CD14-positive monocyte (primary cell): ENCODE results near the gene KIF24. TPM values are rescaled to one million over a fixed set of nuclear protein-coding genes. Genes with fewer than 3 reads are reported as not detected.

Source experiments
- DNase-seq, 3 donors: peaks; one replicate each; pipeline ENCODE4 v3.0.0-alpha.2; 2011 to 2022
- H2AFZ ChIP-seq: 2 replicates; pipeline ENCODE4 v1.6.0; 2012; ENCODE audit warnings: mild to moderate bottlenecking, low read depth, low read length, inconsistent platforms; ENCODE audit not compliant: insufficient read depth, poor library complexity, severe bottlenecking
- H3K27ac ChIP-seq, 2 donors: 1 replicate in 1 of 2; 2 replicates in 1 of 2; pipeline ENCODE4 v1.5.1; 2012 to 2013; ENCODE audit warnings: low read length in 2 of 2, control low read depth in 1 of 2, inconsistent platforms in 1 of 2, low read depth in 1 of 2, mild to moderate bottlenecking in 1 of 2
- H3K27me3 ChIP-seq, 2 donors: one replicate each; pipeline versions ENCODE4 v1.6.0 to v1.6.1; 2011 to 2013; ENCODE audit warnings: low read length in 2 of 2; ENCODE audit not compliant: control insufficient read depth in 2 of 2, insufficient read depth in 2 of 2
- H3K36me3 ChIP-seq, 2 donors: replicated peaks in 1 of 2; 1 replicate in 1 of 2; 2 replicates in 1 of 2; pipeline versions ENCODE4 v1.5.1 to v1.6.1; 2012 to 2013; ENCODE audit warnings: low read length in 2 of 2, control low read depth in 1 of 2, inconsistent platforms in 1 of 2, mild to moderate bottlenecking in 1 of 2; ENCODE audit not compliant: insufficient read depth in 2 of 2, control insufficient read depth in 1 of 2
- H3K4me1 ChIP-seq, 2 donors: 1 replicate in 1 of 2; 2 replicates in 1 of 2; pipeline versions ENCODE4 v1.5.1 to v1.6.1; 2012 to 2013; ENCODE audit warnings: low read length in 2 of 2, control low read depth in 1 of 2, inconsistent platforms in 1 of 2, mild to moderate bottlenecking in 1 of 2, moderate library complexity in 1 of 2; ENCODE audit not compliant: insufficient read depth in 2 of 2, control insufficient read depth in 1 of 2
- H3K4me2 ChIP-seq: replicated peaks from 2 replicates; pipeline ENCODE3; 2012; ENCODE audit warnings: low read length, moderate library complexity, mild to moderate bottlenecking; ENCODE audit not compliant: poor library complexity, severe bottlenecking; ENCODE audit errors: extremely low read depth
- H3K4me3 ChIP-seq, 3 experiments: fragments of 200-600 bp in 1 of 3; sonication (generic) in 1 of 3; replicated peaks in 1 of 3; 1 replicate in 2 of 3; 2 replicates in 1 of 3; pipeline ENCODE4 v1.5.1; 2011 to 2013; ENCODE audit warnings: low read length in 3 of 3, mild to moderate bottlenecking in 3 of 3, control low read depth in 2 of 3, low read depth in 2 of 3, inconsistent platforms in 1 of 3, moderate library complexity in 1 of 3
- H3K79me2 ChIP-seq: 2 replicates; pipeline ENCODE4 v1.6.0; 2012; ENCODE audit warnings: mild to moderate bottlenecking, control low read depth, inconsistent platforms, low read length, moderate library complexity; ENCODE audit not compliant: insufficient read depth
- H3K9ac ChIP-seq: 2 replicates; pipeline ENCODE4 v1.6.0; 2017; ENCODE audit warnings: low read length, mild to moderate bottlenecking; ENCODE audit not compliant: insufficient read depth, poor library complexity, severe bottlenecking
- H3K9me3 ChIP-seq, 2 donors: replicated peaks in 1 of 2; 1 replicate in 1 of 2; 2 replicates in 1 of 2; pipeline versions ENCODE4 v1.5.1 to v1.6.1; 2012 to 2013; ENCODE audit warnings: low read length in 2 of 2, control low read depth in 1 of 2; ENCODE audit not compliant: control insufficient read depth in 1 of 2, insufficient read depth in 1 of 2
- H4K20me1 ChIP-seq: 2 replicates; pipeline ENCODE4 v1.6.0; 2012; ENCODE audit warnings: mild to moderate bottlenecking, low read length, control low read depth, moderate library complexity; ENCODE audit not compliant: insufficient read depth
- H3K27ac Mint-ChIP-seq, 7 donors: one replicate each; pipeline ENCODE4 v1.8.0; 2020; ENCODE audit warnings: mild to moderate bottlenecking in 7 of 7, mixed read lengths in 7 of 7, moderate library complexity in 6 of 7, inconsistent platforms in 2 of 7
- H3K27me3 Mint-ChIP-seq, 3 donors: one replicate each; pipeline ENCODE4 v1.8.0; 2021 to 2022; ENCODE audit warnings: low read depth in 3 of 3, mild to moderate bottlenecking in 3 of 3, mixed read lengths in 3 of 3, moderate library complexity in 3 of 3, inconsistent platforms in 1 of 3
- H3K36me3 Mint-ChIP-seq, 2 donors: one replicate each; pipeline ENCODE4 v1.8.0; 2020; ENCODE audit warnings: mixed read lengths in 2 of 2, inconsistent platforms in 1 of 2, mild to moderate bottlenecking in 1 of 2
- H3K4me1 Mint-ChIP-seq: one replicate; pipeline ENCODE4 v1.8.0; 2020; ENCODE audit warnings: mild to moderate bottlenecking, mixed read lengths
- H3K4me3 Mint-ChIP-seq, 2 donors: one replicate each; pipeline ENCODE4 v1.8.0; 2020; ENCODE audit warnings: mild to moderate bottlenecking in 2 of 2, mixed read lengths in 2 of 2, moderate library complexity in 1 of 2
- H3K9me3 Mint-ChIP-seq, 7 donors: one replicate each; pipeline ENCODE4 v1.8.0; 2020 to 2022; ENCODE audit warnings: mixed read lengths in 7 of 7, mild to moderate bottlenecking in 6 of 7, moderate library complexity in 6 of 7, inconsistent platforms in 2 of 7
- CTCF ChIP-seq: fragments of 200-600 bp; IDR thresholded peaks from one replicate; pipeline ENCODE4 v1.8.0; 2022; ENCODE audit warnings: antibody characterized with exemption, mild to moderate bottlenecking
- WGBS: methylation state at CpG from one replicate; pipeline ENCODE4 v1.1.5; 2013; ENCODE audit warnings: missing lambda C conversion rate; ENCODE audit not compliant: insufficient coverage; 5-methylcytosine and 5-hydroxymethylcytosine counted together
- intact Hi-C, 2 donors: fragments of 100-400 bp; cut with micrococcal nuclease; formaldehyde crosslinking; loops; one replicate each; pipeline versions ENCODE4 v1.15.0 to v1.15.1; 2023
- polyA plus RNA-seq, 3 donors: library from polyadenylated mRNA; depleted of rRNA in 1 of 3; unstranded in 2 of 3; stranded (reverse) in 1 of 3; fragments of 300-500 nt in 2 of 3; fragments of >200 nt in 1 of 3; fragmentation: Illumina TruSeq in 2 of 3; gene quantifications; 1 replicate in 2 of 3; 2 replicates in 1 of 3; pipeline ENCODE4 v1.2.3, GENCODE V29; 2012 to 2021

Gene KIF24
- polyA plus RNA-seq, 3 donors = 0.13 to 0.31 TPM; not detected in 1

GRCh38 chr9:34376596-34377403 lies 47.7 kb upstream of the KIF24 start, which contains the start of gene MYORG:
MYORG (minus strand) TSS chr9:34376898; CDS start chr9:34372943, 3,955 bp downstream.
- H3K27ac Mint-ChIP-seq = peak within 1 kb of the TSS in 6 of 7 donors; percentile 54 to 80 (median 71)
- TF ChIP-seq CTCF = no peak
- under 1% methylated on average over 50 of the region's 54 CpGs for WGBS
- peak; percentile 59 to 71 (median 67) for DNase-seq
- Histone ChIP-seq H3K36me3 (no peaks in the 10 kb centered on the region), H3K79me2 (no peaks in the 10 kb centered on the region), H3K9ac (peak within 1 kb of the TSS; percentile 61), H3K27ac (no peak within 1 kb of the TSS), H3K4me2 (peak within 1 kb of the TSS; percentile 92), H3K4me1 (peaks cover 35 to 45% of the 10 kb centered on the region in 2 donors), H3K4me3 (peak within 1 kb of the TSS; percentile 56 to 90 (median 74)), H3K27me3 (peaks cover 0 to 22% of the 10 kb centered on the region in 2 donors), H4K20me1 (no peaks in the 10 kb centered on the region), H2AFZ (peak within 1 kb of the TSS; percentile 87), H3K9me3 (peaks cover 4 to 6% of the 10 kb centered on the region in 2 donors)
- intact Hi-C loops = loop anchor here (5.0 kb wide), 3 partner anchors 44 to 146 kb away; partner anchors contain the start of genes DNAI1 (in 1 of the 2), ENHO (in 1 of the 2) and FAM219A (in 1 of the 2)
- H3K27me3 Mint-ChIP-seq = peaks cover 27 to 46% (median 30%) of the 10 kb centered on the region in 3 donors
- H3K4me1 Mint-ChIP-seq = peaks cover 39% of the 10 kb centered on the region
- peak within 1 kb of the TSS; percentile 89 to 94 for H3K4me3 Mint-ChIP-seq
- peaks cover 2 to 8% (median 6%) of the 10 kb centered on the region in 7 donors for H3K9me3 Mint-ChIP-seq
- peaks cover 0 to 6% of the 10 kb centered on the region in 2 donors for H3K36me3 Mint-ChIP-seq

DNA sequence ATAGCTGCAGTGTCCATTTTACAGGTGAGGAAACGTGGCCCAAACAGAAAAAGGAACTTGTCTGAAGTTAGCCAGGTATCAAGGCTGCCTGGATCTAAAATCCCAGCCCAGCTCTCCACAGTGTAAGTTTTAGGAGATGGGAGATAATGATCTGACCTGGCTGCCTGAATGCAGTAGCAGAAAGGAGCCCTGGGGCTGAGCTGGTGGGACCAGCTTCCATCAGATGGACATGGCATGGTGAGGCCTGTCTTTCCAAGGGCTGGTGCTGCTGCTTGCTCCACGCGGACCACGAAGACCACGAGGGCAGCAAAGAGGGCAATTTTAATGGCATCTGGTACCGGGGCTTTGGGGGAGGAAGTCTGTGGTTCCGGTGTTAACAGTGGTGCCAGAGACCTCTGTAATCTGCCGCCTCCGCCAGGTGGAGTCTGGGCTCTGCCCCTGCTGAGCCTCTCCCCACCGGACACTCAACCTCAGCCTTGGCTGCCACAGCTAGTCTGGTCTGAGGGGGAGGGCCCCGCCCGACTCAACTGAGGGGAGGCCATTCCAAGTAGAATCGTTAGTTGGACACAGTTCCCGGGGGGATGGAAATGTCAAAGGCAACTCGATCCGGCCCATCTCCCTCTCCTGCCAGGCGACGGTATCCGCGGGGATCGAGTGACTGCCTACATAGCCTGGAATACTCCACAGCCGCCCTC lies 47.0 kb upstream of the KIF24 start:
- H3K79me2 ChIP-seq = no peaks in the 10 kb centered on the region
- peak overlapping the region in 5 of 7 donors; percentile 50 to 78 (median 68) for H3K27ac Mint-ChIP-seq
- intact Hi-C loops = loop anchor here (5.0 kb wide), 3 partner anchors 44 to 146 kb away; partner anchors contain the start of genes DNAI1 (in 1 of the 2), ENHO (in 1 of the 2) and FAM219A (in 1 of the 2)
- peak overlapping the region; percentile 87 for H2AFZ ChIP-seq
- peak overlapping the region; percentile 89 to 94 for H3K4me3 Mint-ChIP-seq
- whole genome bisulfite sequencing = 2% methylated on average over 18 of the region's 22 CpGs
- TF ChIP-seq CTCF = no peak
- peaks cover 31 to 40% of the 10 kb centered on the region in 2 donors for H3K4me1 ChIP-seq
- H3K27ac ChIP-seq = no peak overlapping the region
- H3K4me2 ChIP-seq = peak overlapping the region; percentile 92
- H3K27me3 ChIP-seq = peaks cover 0 to 14% of the 10 kb centered on the region in 2 donors
- H3K9ac ChIP-seq = peak overlapping the region; percentile 61
- H3K4me1 Mint-ChIP-seq = peaks cover 33% of the 10 kb centered on the region
- H3K36me3 ChIP-seq = no peaks in the 10 kb centered on the region
- peaks cover 0 to 5% of the 10 kb centered on the region in 2 donors for H3K36me3 Mint-ChIP-seq
- DNase-seq = no peak
- H3K9me3 ChIP-seq = peaks cover 12 to 14% of the 10 kb centered on the region in 2 donors
- peaks cover 7 to 15% (median 11%) of the 10 kb centered on the region in 7 donors for H3K9me3 Mint-ChIP-seq
- H3K4me3 ChIP-seq = peak overlapping the region; percentile 56 to 90 (median 74)
- no peaks in the 10 kb centered on the region for H4K20me1 ChIP-seq
- H3K27me3 Mint-ChIP-seq = peaks cover 19 to 40% (median 23%) of the 10 kb centered on the region in 3 donors
